Thyroid gland (tissue), 4 donors: ENCODE results near the gene SLC8B1. TPM values are rescaled to one million over a fixed set of nuclear protein-coding genes. Genes with fewer than 3 reads are reported as not detected.

Experiments used
- DNase-seq, 2 donors: peaks; one replicate each; pipeline ENCODE4 v3.0.0-alpha.2; 2019
- H3K27ac ChIP-seq, 3 donors: fragments of 200-600 bp; sonication (generic); 1 replicate in 2 of 3; 2 replicates in 1 of 3; pipeline ENCODE4 v1.5.1; 2016 to 2019; ENCODE audit warnings: mild to moderate bottlenecking in 1 of 3, moderate library complexity in 1 of 3
- H3K27me3 ChIP-seq: fragments of 200-600 bp; sonication (generic); one replicate; pipeline ENCODE4 v1.5.1; 2019
- H3K36me3 ChIP-seq, 2 donors: fragments of 200-600 bp; sonication (generic); one replicate each; pipeline ENCODE4 v1.5.1; 2016 to 2019
- H3K4me1 ChIP-seq, 2 donors: fragments of 200-600 bp; sonication (generic); one replicate each; pipeline ENCODE4 v1.5.1; 2017 to 2019
- H3K4me3 ChIP-seq, 3 donors: fragments of 200-600 bp; sonication (generic); replicated peaks in 1 of 3; 1 replicate in 2 of 3; 2 replicates in 1 of 3; pipeline ENCODE4 v1.5.1; 2016; ENCODE audit warnings: mild to moderate bottlenecking in 1 of 3
- H3K9me3 ChIP-seq: fragments of 200-600 bp; sonication (generic); one replicate; pipeline ENCODE4 v1.5.1; 2017
- POLR2A ChIP-seq, 2 donors: fragments of 450-650 bp; IDR thresholded peaks; one replicate each; pipeline ENCODE4 v1.6.1; 2017; ENCODE audit warnings: antibody characterized with exemption in 2 of 2, mild to moderate bottlenecking in 2 of 2, moderate library complexity in 1 of 2
- WGBS, 2 donors: methylation state at CpG; one replicate each; pipeline ENCODE4 v1.1.5; 2017; 5-methylcytosine and 5-hydroxymethylcytosine counted together
- intact Hi-C: fragments of 100-400 bp; cut with DNase I; formaldehyde crosslinking; loops from one replicate; pipeline ENCODE4 v1.15.1; 2023
- total RNA-seq, 4 donors: library from RNA; depleted of rRNA; stranded (reverse); fragments of >200 nt; gene quantifications; one replicate each; pipeline ENCODE4 v1.2.3, GENCODE V29; 2016
- TF ChIP-seq, protein P1 (sequence below), 6 experiments: fragments of 200-600 bp in 3 of 6; fragments of 450-650 bp in 3 of 6; sonication (generic) in 3 of 6; IDR thresholded peaks; one replicate each; pipeline ENCODE4 v1.5.1; 2016 to 2019; ENCODE audit warnings: antibody characterized with exemption in 6 of 6, mild to moderate bottlenecking in 2 of 6, inconsistent platforms in 1 of 6, moderate library complexity in 1 of 6

Gene SLC8B1
- total RNA-seq, 4 donors from 2014 or later, result 23.3 to 50.5 (median 30.7) TPM

DNA sequence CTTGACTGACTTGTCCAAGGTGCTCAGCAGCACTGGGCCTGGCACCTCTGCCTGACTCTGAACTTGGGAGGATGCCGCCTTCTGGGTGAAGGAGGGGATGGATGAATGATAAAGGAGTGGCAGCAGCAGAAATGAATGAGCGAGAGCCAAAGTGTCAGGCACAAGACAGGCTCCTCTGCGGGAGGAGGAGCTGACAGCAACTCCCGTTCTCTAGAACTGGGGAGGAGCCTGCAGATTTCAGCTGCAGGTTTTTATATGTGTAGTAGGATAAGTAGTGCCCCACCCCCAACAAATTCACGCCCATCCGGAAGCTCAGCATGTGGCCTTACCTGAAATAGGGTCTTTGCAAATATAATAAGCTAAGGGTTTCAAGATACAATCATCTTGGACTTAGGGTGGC lies 33.1 kb downstream of the SLC8B1 start:
- intact Hi-C loops, result no loop called here
- no peak overlapping the region for H3K4me3 ChIP-seq
- no peak for TF ChIP-seq POLR2A (IDR thresholded peaks at IDR 0.05)
- TF ChIP-seq, protein P1, sequence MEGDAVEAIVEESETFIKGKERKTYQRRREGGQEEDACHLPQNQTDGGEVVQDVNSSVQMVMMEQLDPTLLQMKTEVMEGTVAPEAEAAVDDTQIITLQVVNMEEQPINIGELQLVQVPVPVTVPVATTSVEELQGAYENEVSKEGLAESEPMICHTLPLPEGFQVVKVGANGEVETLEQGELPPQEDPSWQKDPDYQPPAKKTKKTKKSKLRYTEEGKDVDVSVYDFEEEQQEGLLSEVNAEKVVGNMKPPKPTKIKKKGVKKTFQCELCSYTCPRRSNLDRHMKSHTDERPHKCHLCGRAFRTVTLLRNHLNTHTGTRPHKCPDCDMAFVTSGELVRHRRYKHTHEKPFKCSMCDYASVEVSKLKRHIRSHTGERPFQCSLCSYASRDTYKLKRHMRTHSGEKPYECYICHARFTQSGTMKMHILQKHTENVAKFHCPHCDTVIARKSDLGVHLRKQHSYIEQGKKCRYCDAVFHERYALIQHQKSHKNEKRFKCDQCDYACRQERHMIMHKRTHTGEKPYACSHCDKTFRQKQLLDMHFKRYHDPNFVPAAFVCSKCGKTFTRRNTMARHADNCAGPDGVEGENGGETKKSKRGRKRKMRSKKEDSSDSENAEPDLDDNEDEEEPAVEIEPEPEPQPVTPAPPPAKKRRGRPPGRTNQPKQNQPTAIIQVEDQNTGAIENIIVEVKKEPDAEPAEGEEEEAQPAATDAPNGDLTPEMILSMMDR (IDR thresholded peaks at IDR 0.05), result no peak
- H3K27ac ChIP-seq, result no peak overlapping the region
- DNase-seq, result no peak
- peaks cover 29 to 35% of the 10 kb centered on the region in 2 donors for H3K4me1 ChIP-seq
- H3K9me3 ChIP-seq, result no peaks in the 10 kb centered on the region
- 95% methylated on average over 6 of the region's 6 CpGs for WGBS, 2 donors
- H3K36me3 ChIP-seq, result peaks cover 4 to 7% of the 10 kb centered on the region in 2 donors
- H3K27me3 ChIP-seq, result no peaks in the 10 kb centered on the region

DNA sequence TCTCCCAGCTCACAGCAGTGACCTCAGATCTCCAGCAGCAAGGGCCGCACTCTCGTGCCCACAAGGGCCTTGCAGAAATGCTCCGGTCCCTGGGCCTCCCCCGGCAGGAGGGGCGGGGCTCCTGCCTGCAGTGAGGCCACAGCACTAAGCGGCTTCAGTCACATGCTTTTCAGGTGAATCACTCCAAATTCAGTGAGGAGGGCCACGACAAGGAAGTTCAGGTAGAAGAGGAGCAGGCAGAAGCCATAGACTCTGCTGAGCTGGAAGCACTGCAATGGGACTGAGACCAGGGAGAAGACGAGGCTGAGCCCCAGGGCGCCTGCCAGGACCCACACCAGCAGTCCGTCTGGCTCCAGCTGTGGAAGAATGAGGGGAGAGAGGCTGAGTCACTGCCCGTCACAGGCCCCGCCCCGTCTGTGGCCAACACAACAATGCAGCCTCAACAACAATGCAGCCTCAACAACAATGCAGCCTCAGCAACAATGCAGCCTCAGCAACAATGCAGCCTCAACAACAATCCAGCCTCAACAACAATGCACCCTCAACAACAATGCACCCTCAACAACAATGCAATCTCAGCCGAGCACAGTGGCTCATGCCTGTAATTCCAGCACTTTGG lies 35.2 kb downstream of the SLC8B1 start:
- DNase-seq, result peak; percentile 96 to 97
- H3K9me3 ChIP-seq, result no peaks in the 10 kb centered on the region
- WGBS, 2 donors, result 34 to 46% methylated on average over 10 of the region's 14 CpGs
- intact Hi-C loops, result no loop called here
- H3K4me3 ChIP-seq, result no peak overlapping the region
- peaks cover 29 to 35% of the 10 kb centered on the region in 2 donors for H3K4me1 ChIP-seq
- peak in 1 of 2 donors; percentile 61 for TF ChIP-seq POLR2A (IDR thresholded peaks at IDR 0.05)
- TF ChIP-seq, protein P1 (IDR thresholded peaks at IDR 0.05), result no peak
- H3K27me3 ChIP-seq, result no peaks in the 10 kb centered on the region
- H3K27ac ChIP-seq, result peak overlapping the region; percentile 85 to 95 (median 92)
- peaks cover 17 to 24% of the 10 kb centered on the region in 2 donors for H3K36me3 ChIP-seq

DNA sequence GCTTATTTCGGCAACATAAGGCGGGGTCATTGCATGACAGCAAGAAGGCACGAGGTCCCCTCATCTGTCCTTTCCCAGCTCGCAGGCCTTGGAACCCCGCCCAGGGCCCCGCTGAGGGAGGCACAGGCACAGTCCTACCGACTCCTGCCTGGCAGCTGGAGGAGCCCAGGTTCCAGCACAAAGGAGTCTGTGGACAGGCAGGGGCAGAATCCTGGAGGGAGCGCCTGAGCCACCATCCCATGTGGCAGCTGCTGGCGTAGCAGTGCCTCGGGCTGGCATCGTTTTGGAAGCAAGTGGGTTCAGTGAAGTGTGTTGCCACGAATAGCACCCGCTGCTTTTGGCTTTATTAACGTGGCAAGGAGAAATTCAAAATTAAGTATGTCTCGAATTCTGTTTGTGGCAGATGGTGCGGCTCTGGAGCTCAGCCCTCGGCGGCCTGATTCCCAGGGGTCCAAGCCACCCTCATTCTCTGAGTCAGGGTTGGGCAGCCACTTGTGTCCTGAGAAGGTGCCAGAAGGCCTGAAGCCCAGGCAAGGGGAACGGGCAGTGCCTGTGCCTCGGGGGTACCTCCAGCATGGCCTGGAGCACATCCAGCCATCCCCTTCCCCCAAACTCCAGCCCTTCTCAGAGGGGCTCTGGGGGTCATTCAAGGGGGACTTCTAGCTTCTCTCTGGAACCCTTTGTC lies 35.9 kb downstream of the SLC8B1 start:
- peaks cover 20 to 28% of the 10 kb centered on the region in 2 donors for H3K36me3 ChIP-seq
- no peaks in the 10 kb centered on the region for H3K27me3 ChIP-seq
- WGBS, 2 donors, result 44 to 46% methylated on average over 14 to 20 of the region's 20 CpGs
- intact Hi-C loops, result no loop called here
- no peak overlapping the region for H3K4me3 ChIP-seq
- no peaks in the 10 kb centered on the region for H3K9me3 ChIP-seq
- peak overlapping the region; percentile 85 to 95 (median 92) for H3K27ac ChIP-seq
- peak; percentile 82 to 92 for DNase-seq
- no peak for TF ChIP-seq POLR2A (IDR thresholded peaks at IDR 0.05)
- TF ChIP-seq, protein P1 (IDR thresholded peaks at IDR 0.05), result peak in 3 of 6 experiments; percentile 22 to 40 (median 29)
- peaks cover 32 to 35% of the 10 kb centered on the region in 2 donors for H3K4me1 ChIP-seq

DNA sequence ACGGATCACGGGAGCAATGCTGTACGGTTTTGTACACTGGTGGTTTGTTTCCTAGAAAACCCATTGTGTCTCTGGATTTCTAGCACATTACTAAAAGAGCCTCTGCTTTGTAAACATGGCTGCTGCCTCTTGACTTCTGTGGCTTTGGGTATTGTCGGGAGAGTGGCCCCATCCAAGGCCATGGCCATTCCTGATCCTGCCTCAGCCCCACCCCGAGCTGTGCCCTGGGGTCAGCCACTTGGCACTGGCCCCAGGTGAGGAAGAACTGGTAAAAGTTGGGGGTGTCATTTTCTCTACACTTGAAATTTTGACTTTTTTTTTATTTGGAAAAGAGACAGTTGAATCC lies 36.5 kb downstream of the SLC8B1 start:
- H3K4me3 ChIP-seq, result no peak overlapping the region
- peaks cover 32 to 35% of the 10 kb centered on the region in 2 donors for H3K4me1 ChIP-seq
- no peaks in the 10 kb centered on the region for H3K9me3 ChIP-seq
- intact Hi-C loops, result no loop called here
- H3K27me3 ChIP-seq, result no peaks in the 10 kb centered on the region
- TF ChIP-seq, protein P1 (IDR thresholded peaks at IDR 0.05), result no peak
- no peak for TF ChIP-seq POLR2A (IDR thresholded peaks at IDR 0.05)
- no peak for DNase-seq
- WGBS, 2 donors, result 79 to 85% methylated on average over 5 of the region's 5 CpGs
- H3K36me3 ChIP-seq, result peaks cover 26 to 34% of the 10 kb centered on the region in 2 donors
- peak overlapping the region; percentile 85 to 95 (median 92) for H3K27ac ChIP-seq
